NCI-H2196 treated with DMSO at 0.1 percent for 48 hours (cell line): Measurements from ENCODE around the gene MAFB.

Experiments
- DNase-seq: peaks from one replicate; lab custom pipeline; 2025; ENCODE audit not compliant: unreplicated experiment; lab: John Stamatoyannopoulos, UW

The MAFB gene

GRCh38 chr20:40663304-40663790, 25.7 kb downstream of the MAFB start:
- no peak for DNase-seq

GRCh38 chr20:40659567-40659966, 29.5 kb downstream of the MAFB start:
- no peak for DNase-seq

GRCh38 chr20:40658509-40658908, 30.5 kb downstream of the MAFB start:
- DNase-seq: no peak

DNA sequence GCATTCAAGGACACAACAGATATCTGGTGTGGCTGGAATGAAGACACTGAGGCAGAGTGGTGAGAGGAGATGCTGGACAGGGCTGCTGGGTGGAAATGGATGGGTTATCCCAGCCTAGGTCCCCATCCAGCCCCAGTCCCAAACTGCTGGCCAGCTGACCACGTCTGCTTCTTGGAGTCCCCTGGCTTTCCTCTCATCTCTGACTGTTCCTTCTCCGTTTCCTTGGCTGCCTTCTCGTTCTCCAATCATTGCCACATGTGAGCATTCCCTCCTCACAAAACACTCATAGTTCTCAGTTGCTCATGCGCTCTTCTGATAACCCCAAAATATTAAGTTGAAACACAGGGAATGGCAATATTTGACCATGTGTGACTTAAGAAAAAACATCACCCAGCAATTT, 31.5 kb downstream of the MAFB start:
- DNase-seq: no peak

DNA sequence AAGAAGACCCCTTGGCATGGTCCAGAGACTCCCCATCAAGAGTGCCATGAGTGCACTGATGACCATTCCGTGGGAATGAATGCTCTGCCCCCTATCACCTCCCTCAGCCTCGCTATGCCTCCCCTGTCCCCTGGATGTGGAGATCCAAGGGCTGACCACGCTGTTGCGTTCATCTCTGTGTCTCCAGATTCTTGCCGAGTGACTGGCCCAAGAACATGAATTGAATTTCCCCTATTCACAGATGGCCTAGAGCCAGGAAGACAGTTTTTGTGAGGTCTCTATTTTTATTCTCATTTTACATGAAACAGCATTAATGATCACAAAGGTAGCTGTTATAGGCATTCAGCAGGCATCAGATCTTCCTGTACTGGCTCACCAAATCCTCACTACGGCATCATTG, 33.6 kb downstream of the MAFB start:
- DNase-seq: no peak

DNA sequence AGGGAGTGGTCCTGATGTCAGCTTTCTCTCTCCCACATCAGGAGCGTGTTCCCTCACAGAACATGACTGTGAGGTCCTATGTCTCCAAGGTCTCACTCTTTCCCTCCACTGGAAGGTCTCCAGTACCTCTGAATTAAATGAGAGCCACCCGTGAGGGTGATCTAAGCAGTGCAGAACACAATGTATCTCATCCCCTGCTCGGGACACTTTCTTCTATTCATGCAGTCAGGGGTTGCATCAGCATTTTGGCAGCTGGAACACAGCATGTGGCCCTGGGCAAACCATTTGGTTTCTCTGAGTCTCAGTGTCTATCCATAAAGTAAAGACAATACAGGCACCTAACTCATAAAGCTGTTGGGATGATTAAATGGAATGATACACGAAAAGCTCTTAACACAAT, 34.2 kb downstream of the MAFB start:
- no peak for DNase-seq

- DNase-seq: no peak
Observed at GRCh38 chr20:40652441-40652987, 36.5 kb downstream of the MAFB start.

DNA sequence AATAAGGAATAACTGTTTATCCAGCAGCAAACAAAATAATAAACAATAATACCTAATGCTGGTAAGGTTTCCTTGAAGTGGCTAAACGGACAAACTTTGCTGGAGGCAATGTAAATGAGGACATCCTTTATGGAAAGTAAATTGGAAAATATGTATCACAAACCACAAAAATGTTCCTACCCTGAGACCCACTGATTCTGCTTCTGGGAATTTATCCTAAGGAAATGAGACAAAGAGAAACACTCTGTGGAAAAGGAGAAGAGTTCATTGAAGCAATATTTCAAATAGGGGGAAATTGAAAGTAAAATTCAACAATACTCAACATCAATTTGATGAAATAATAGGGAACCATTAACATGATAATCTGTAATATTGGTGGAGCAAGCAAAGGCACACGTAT, 37.9 kb downstream of the MAFB start:
- DNase-seq: no peak

- DNase-seq: no peak
Observed at GRCh38 chr20:40650707-40651106, 38.3 kb downstream of the MAFB start.

DNA sequence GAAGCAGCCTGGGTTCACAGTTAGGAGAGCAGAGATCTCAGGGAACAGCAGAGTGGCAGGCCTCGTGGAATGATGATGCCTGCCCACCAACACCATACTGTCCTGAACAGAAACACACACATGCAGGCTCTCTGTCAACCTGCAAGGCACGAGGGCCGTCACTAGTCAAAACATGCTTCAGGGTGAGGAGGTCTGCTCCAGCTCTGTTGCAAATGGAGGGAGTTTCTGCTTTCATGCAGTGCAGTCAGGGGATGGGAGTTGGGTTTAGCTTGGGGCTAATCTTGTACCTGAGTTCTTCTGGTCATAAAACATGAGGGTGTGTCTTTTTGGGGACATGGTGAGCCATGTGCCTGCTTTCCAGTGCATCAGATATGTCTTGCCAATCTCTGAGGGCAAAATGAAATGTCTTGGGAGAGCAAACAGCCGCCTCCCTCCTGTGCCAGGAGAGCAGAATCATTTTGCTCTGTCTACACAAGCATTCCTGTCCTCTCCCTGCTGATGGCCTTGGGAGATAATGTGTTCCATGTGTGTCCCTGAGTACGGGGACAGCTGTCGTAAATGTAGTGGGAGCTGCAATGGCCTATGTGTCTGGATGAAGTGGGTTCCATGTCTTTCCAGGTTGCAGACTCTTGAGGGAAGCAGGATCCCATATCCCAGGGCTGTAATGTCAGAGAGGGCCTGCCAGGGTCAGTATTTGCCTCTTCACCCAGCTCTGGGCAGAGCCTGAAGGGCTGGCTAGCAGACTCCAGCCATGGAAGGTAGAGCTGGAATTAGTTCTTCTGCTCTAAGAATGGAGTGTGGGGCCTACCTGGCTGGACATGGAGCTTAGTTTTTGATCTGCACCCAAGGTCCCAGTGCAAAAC, 40.6 kb downstream of the MAFB start:
- DNase-seq: no peak

DNA sequence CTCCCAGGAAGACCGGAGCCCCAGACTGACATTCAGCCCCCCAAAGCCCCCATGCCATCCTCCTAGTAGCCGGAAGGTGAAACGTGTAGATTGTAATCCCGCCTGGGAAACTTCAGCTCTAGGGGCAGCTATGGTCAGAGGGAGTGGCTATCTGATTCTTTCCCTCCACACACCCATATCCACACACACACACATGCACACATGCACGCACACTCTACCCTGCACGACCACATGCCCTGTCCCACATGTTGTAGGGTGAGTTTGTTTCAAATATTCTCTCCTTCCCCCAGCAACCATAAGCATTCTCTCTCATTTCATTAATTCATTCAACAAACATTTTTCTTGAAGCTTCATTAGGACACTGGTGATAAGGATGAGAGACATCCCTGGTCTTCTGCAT, 42.2 kb downstream of the MAFB start:
- DNase-seq: no peak

- no peak for DNase-seq
Observed at GRCh38 chr20:40646361-40646760, 42.7 kb downstream of the MAFB start.

- no peak for DNase-seq
Observed at GRCh38 chr20:40644863-40645262, 44.2 kb downstream of the MAFB start.

GRCh38 chr20:40643891-40644290, 45.1 kb downstream of the MAFB start:
- no peak for DNase-seq

DNA sequence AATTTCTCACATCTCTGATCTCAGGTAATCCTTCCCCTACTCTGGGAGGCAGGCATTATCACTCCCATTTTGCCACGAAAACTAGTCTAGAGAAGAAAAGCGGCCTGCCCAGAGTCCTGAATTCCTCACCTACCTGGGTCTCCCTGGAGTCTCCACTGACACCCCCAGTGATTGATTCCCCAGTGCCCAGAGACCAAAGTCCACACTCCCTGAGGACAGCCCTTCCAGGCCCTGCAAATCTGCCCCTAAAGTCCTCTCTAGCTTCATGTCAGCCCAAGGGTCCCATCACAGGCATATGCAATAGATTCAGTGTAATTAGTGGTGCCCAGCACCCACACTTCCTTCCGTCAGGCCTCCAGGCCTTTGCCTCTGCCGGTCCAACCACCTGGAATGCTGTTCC, 47.2 kb downstream of the MAFB start:
- DNase-seq: no peak

- DNase-seq: no peak
Observed at GRCh38 chr20:40641202-40641601, 47.8 kb downstream of the MAFB start.

- no peak for DNase-seq
Observed at GRCh38 chr20:40640667-40641066, 48.4 kb downstream of the MAFB start.

DNA sequence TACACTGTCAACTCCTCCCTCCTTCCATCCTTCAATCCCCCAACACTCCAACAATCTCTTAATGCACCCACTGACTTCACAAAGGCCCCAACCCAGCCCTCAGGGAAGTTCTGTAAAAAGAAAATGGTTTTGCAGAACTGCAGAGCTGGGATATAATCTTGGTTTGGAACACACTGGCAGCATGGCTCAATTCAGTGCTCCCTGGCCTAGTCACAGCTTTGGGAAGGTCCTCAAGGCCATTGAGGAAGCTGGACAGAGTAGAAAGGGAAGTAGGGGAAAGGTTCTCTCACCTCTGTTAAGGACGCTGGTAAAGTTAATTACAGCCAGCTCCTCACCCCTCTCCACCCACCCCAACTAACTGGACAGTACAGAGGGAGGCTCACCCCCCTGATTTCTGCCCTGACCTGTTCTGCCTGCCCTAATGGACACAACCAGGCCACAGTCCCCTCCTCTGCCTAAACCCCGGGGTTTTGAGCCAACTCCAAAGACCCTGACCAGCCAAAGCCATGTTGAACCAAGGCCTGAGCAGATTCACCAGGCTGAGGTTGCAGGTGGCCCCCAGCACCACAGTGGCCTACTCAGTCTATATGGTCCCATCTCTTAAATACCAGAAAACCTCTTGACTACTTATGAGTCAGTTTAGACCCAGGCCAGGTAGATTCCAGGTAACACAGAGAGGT, 49.2 kb downstream of the MAFB start:
- no peak for DNase-seq

DNA sequence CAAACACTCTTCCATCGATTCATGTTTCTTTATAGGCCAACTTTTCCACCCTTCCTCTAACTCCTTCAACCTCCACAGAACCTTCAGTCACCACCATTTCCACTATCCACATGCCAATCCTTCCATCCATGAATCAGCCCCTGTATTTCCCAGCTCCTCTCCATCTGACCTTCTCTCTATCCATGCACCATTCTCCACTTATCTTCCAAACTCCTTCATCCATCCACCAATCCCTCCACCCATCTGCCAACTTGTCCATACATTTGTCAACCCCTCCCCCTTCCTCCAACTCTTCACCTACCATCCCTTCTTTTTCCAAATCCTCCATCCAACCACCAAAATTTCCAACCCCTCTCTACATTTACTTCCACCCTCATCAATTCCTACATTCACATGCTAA, 49.9 kb downstream of the MAFB start:
- no peak for DNase-seq

GRCh38 chr20:40638414-40638813, 50.6 kb downstream of the MAFB start:
- DNase-seq: no peak

- no peak for DNase-seq
Observed at GRCh38 chr20:40637176-40637575, 51.9 kb downstream of the MAFB start.

- no peak for DNase-seq
Observed at GRCh38 chr20:40636486-40636885, 52.5 kb downstream of the MAFB start.
